K562 (cell line): Measurements from ENCODE around the gene FBXO28. TPM values are rescaled to one million over a fixed set of nuclear protein-coding genes. Genes with fewer than 3 reads are reported as not detected.

Source experiments
- ATAC-seq: fragments of 200-7000 bp; cut with Tn5 transposase; 3 replicates; pipeline ENCODE4 v1.9.1; 2020; ENCODE audit warnings: moderate library complexity
- BruUV-seq: library from RNA; stranded (reverse); fragments of 400-500 nt; replicated peaks from 2 replicates; lab custom pipeline; 2021; lab: Mats Ljungman, UMichigan
- CTCF ChIA-PET: fragments of 300-600 bp; formaldehyde crosslinking; extraction: SDS; loops from one replicate; lab custom pipeline; 2021; ENCODE audit warnings: low intra/inter-chr PET ratio; lab: Yijun Ruan, JAX
- POLR2A ChIA-PET: fragments of 300-600, 350-650 bp; sonication (Branson Sonifier 250); formaldehyde crosslinking; extraction: SDS; loops from one replicate; lab custom pipeline; 2021; ENCODE audit warnings: antibody characterized with exemption, inconsistent platforms; lab: Yijun Ruan, JAX
- DNase-seq, 4 experiments: peaks; one replicate each; pipeline versions ENCODE4 v3.0.0 to v3.0.0-alpha.2; 2011 to 2018; ENCODE audit warnings: low spot score in 3 of 4, mixed read lengths in 3 of 4; ENCODE audit errors: extremely low read depth in 1 of 4
- FAIRE-seq: peaks from 2 replicates; lab custom pipeline; 2011; peaks lifted over from hg19 to GRCh38; lab: Jason Lieb, UNC
- H2AFZ ChIP-seq: 2 replicates; pipeline ENCODE4 v1.6.0; 2011; ENCODE audit warnings: low read depth, low read length, control low read depth, inconsistent platforms
- H3K27ac ChIP-seq: fragments of 200-600 bp; 3 replicates; pipeline ENCODE4 v1.8.0; 2011; ENCODE audit warnings: low read depth, mild to moderate bottlenecking, control low read depth, inconsistent platforms, low read length, moderate library complexity, mixed read lengths; ENCODE audit errors: extremely low read depth
- H3K27me3 ChIP-seq, 2 experiments: fragments of 300-600 bp in 1 of 2; 2 replicates in 1 of 2; 3 replicates in 1 of 2; pipeline versions ENCODE4 v1.6.0 to v1.8.0; 2011; ENCODE audit warnings: inconsistent platforms in 2 of 2, low read length in 2 of 2, mild to moderate bottlenecking in 1 of 2, mixed read lengths in 1 of 2, moderate library complexity in 1 of 2; ENCODE audit not compliant: control insufficient read depth in 2 of 2, insufficient read depth in 2 of 2
- H3K36me3 ChIP-seq: fragments of 300-600 bp; 3 replicates; pipeline ENCODE4 v1.8.0; 2011; ENCODE audit warnings: mild to moderate bottlenecking, low read length, inconsistent platforms; ENCODE audit not compliant: control insufficient read depth, insufficient read depth
- H3K4me1 ChIP-seq, 2 experiments: fragments of 200-600 bp in 1 of 2; replicated peaks in 1 of 2; 2 replicates in 1 of 2; 3 replicates in 1 of 2; pipeline versions ENCODE4 v1.5.1 to v1.8.0; 2011; ENCODE audit warnings: inconsistent platforms in 2 of 2, low read length in 2 of 2, mild to moderate bottlenecking in 1 of 2, mixed read lengths in 1 of 2, moderate library complexity in 1 of 2; ENCODE audit not compliant: control insufficient read depth in 2 of 2, insufficient read depth in 2 of 2
- H3K4me2 ChIP-seq: 2 replicates; pipeline ENCODE4 v1.6.1; 2011; ENCODE audit warnings: low read length, control low read depth, inconsistent platforms, mixed read lengths; ENCODE audit not compliant: insufficient read depth
- H3K4me3 ChIP-seq: fragments of 200-600 bp; sonication (generic), shearing (Covaris generic); 2 replicates; pipeline ENCODE4 v1.5.1; 2016; ENCODE audit warnings: control low read depth, inconsistent platforms
- H3K79me2 ChIP-seq: fragments of 200-600 bp; 3 replicates; pipeline ENCODE4 v1.8.0; 2011; ENCODE audit warnings: low read length, inconsistent platforms; ENCODE audit not compliant: control insufficient read depth, insufficient read depth
- H3K9ac ChIP-seq, 2 experiments: 2 replicates each; pipeline versions ENCODE4 v1.6.0 to v1.6.1; 2011; ENCODE audit warnings: low read depth in 2 of 2, low read length in 2 of 2, control low read depth in 1 of 2, inconsistent platforms in 1 of 2, mild to moderate bottlenecking in 1 of 2, mixed read lengths in 1 of 2; ENCODE audit not compliant: insufficient read depth in 1 of 2
- H3K9me1 ChIP-seq: one replicate; pipeline ENCODE4 v1.6.0; 2011; ENCODE audit warnings: inconsistent platforms, mild to moderate bottlenecking, low read length, moderate library complexity; ENCODE audit not compliant: control insufficient read depth, insufficient read depth
- H3K9me3 ChIP-seq: replicated peaks from 2 replicates; pipeline ENCODE4 v1.5.1; 2011; ENCODE audit warnings: low read depth, low read length, inconsistent platforms; ENCODE audit not compliant: control insufficient read depth, insufficient read depth
- H4K20me1 ChIP-seq: replicated peaks from 2 replicates; pipeline ENCODE4 v1.6.1; 2011; ENCODE audit warnings: low read length, inconsistent platforms, mixed read lengths; ENCODE audit not compliant: control insufficient read depth, insufficient read depth
- CC2D1A ChIP-seq: fragments of 450-650 bp; IDR thresholded peaks from 2 replicates; pipeline ENCODE4 v1.6.1; 2017; ENCODE audit warnings: mild to moderate bottlenecking
- HDAC6 ChIP-seq: IDR thresholded peaks from 2 replicates; pipeline ENCODE4 v1.6.1; 2012; ENCODE audit warnings: low read depth, mild to moderate bottlenecking, control low read depth, inconsistent platforms, low read length, moderate library complexity
- NR4A1 ChIP-seq, 2 experiments: fragments of 250-450 bp in 1 of 2; fragments of 450-650 bp in 1 of 2; sonication (Bioruptor Pico) in 1 of 2; IDR thresholded peaks; 2 replicates each; pipeline versions ENCODE4 v1.4.0 to v1.6.1; 2016 to 2020; ENCODE audit warnings: mild to moderate bottlenecking in 2 of 2, missing compliant biosample characterization in 1 of 2, missing genetic modification characterization in 1 of 2, moderate library complexity in 1 of 2
- SMAD3 ChIP-seq: fragments of 450-650 bp; formaldehyde crosslinking; conservative IDR thresholded peaks from 2 replicates; pipeline ENCODE4 v1.4.0; 2020; ENCODE audit warnings: mild to moderate bottlenecking
- VEZF1 ChIP-seq: fragments of 200-800 bp; sonication (Bioruptor generic); IDR thresholded peaks from 2 replicates; pipeline ENCODE4 v1.6.1; 2017; ENCODE audit warnings: missing genetic modification characterization, missing compliant biosample characterization
- ZBED1 ChIP-seq: IDR thresholded peaks from 2 replicates; pipeline ENCODE4 v1.6.1; 2014
- ZNF780A ChIP-seq: fragments of 250-450 bp; sonication (Bioruptor Pico); IDR thresholded peaks from 2 replicates; pipeline ENCODE4 v1.5.0; 2021; ENCODE audit warnings: mild to moderate bottlenecking
- WGBS: fragments of 100-300 bp; shearing (Covaris generic); methylation state at CpG from one replicate; pipeline ENCODE4 v1.1.6; 2016; ENCODE audit warnings: low coverage, mixed read lengths; ENCODE audit not compliant: insufficient coverage; ENCODE audit errors: missing lambda C conversion rate; 5-methylcytosine and 5-hydroxymethylcytosine counted together
- in situ Hi-C: fragments of 300-500 bp; cut with MboI; formaldehyde crosslinking; loops from 4 replicates; pipeline ENCODE4 v1.15.0; 2018; ENCODE audit warnings: inconsistent platforms, mixed read lengths
- intact Hi-C: fragments of 100-400 bp; cut with micrococcal nuclease; formaldehyde crosslinking; loops from 2 replicates; pipeline ENCODE4 v1.14.2; 2022
- polyA plus RNA-seq, 8 experiments: library from polyadenylated mRNA; depleted of rRNA in 4 of 8; stranded (reverse) in 5 of 8; unstranded in 3 of 8; fragments of >200 nt; fragmentation: Nextera tagmentation in 2 of 8; fragmentation: Illumina TruSeq in 1 of 8; extraction: Ambion mirVana in 2 of 8; extraction: Trizol in 1 of 8; gene quantifications; 2 replicates each; pipeline versions ENCODE4 v1.2.1 to v1.2.3, GENCODE V29; 2011 to 2014; ENCODE audit warnings: inconsistent platforms in 1 of 8, missing spikeins in 1 of 8
- total RNA-seq, 7 experiments: library from RNA; depleted of rRNA in 6 of 7; stranded (reverse); fragments of >200 nt in 6 of 7; fragmentation: Illumina TruSeq in 2 of 7; extraction: Trizol in 2 of 7; gene quantifications; 2 replicates each; pipeline versions ENCODE4 v1.2.1 to v1.2.3, GENCODE V29; 2011 to 2021; ENCODE audit warnings: low replicate concordance in 1 of 7

The FBXO28 gene
- total and polyA plus RNA-seq, 9 of the 15 experiments (the other 6 are each of a cell fraction or from before 2014, with no cell fraction given) = 4.1 to 34.8 (median 25.3) TPM

- TF ChIP-seq HDAC6 (no peak), VEZF1 (CRISPR knock-in tag) (no peak), SMAD3 (no peak), ZNF780A (CRISPR knock-in tag) (no peak), ZBED1 (no peak), CC2D1A (no peak)
- TF ChIP-seq, all 486 proteins: peak for 0
Measured at GRCh38 chr1:224090116-224090515, 23.8 kb upstream of the FBXO28 start (continued).

- POLR2A ChIA-PET = interaction anchor here (0.5 kb wide), 1 partner anchor 238 kb away, joined by 3 read pairs; no protein-coding TSS in a partner anchor
- BruUV-seq = no TSS peak
- no peak for ATAC-seq
Measured at GRCh38 chr1:224092111-224092510, 21.8 kb upstream of the FBXO28 start.

More at GRCh38 chr1:224092111-224092510, 21.8 kb upstream of the FBXO28 start:
- DNase-seq (no peak), FAIRE-seq (no peak)
- Histone ChIP-seq H3K9me3 (no peaks in the 10 kb centered on the region), H3K27me3 (peaks cover under 1 to 12% of the 10 kb centered on the region in 2 experiments; a peak in 2 of 5 replicates), H3K4me2 (no peak overlapping the region), H3K4me1 (no peaks in the 10 kb centered on the region; a peak in 1 of 5 replicates), H3K4me3 (no peak overlapping the region), H3K79me2 (no peaks in the 10 kb centered on the region), H3K9ac (no peak overlapping the region), H4K20me1 (no peaks in the 10 kb centered on the region), H3K9me1 (no peaks in the 10 kb centered on the region), H2AFZ (no peak overlapping the region), H3K36me3 (no peaks in the 10 kb centered on the region), H3K27ac (no peak overlapping the region)
- intact Hi-C loops (no loop called here), in situ Hi-C loops (no loop called here)
- 7% methylated on average over 1 of the region's 1 CpG for WGBS
- no peak for TF ChIP-seq NR4A1 (CRISPR knock-in tag; IDR thresholded peaks at IDR 0.05)
- TF ChIP-seq NR4A1 (tag; IDR thresholded peaks at IDR 0.05) = no peak
- CTCF ChIA-PET = no interaction called here
